Lower leg skin (tissue), 4 donors: ENCODE data around the gene DAB2IP. TPM values are rescaled to one million over a fixed set of nuclear protein-coding genes. Genes with fewer than 3 reads are reported as not detected.

Source experiments
- DNase-seq, 2 donors: peaks; one replicate each; pipeline ENCODE4 v3.0.0-alpha.2; 2019; ENCODE audit warnings: low spot score in 2 of 2
- H3K4me3 ChIP-seq: fragments of 200-600 bp; sonication (generic); 2 replicates; pipeline ENCODE4 v1.5.1; 2017; ENCODE audit warnings: mild to moderate bottlenecking, low read depth; ENCODE audit not compliant: poor library complexity, severe bottlenecking
- POLR2A ChIP-seq, 2 donors: fragments of 450-650 bp; IDR thresholded peaks; one replicate each; pipeline ENCODE4 v1.6.1; 2016 to 2017; ENCODE audit warnings: antibody characterized with exemption in 2 of 2, mild to moderate bottlenecking in 1 of 2, moderate library complexity in 1 of 2
- WGBS, 2 donors: methylation state at CpG; one replicate each; pipeline ENCODE4 v1.1.5; 2018; 5-methylcytosine and 5-hydroxymethylcytosine counted together
- intact Hi-C: fragments of 100-400 bp; cut with DNase I; formaldehyde crosslinking; loops from one replicate; pipeline ENCODE4 v1.15.0; 2023; ENCODE audit warnings: low total_unique reads
- total RNA-seq, 4 donors: library from RNA; depleted of rRNA; stranded (reverse); fragments of >200 nt; gene quantifications; one replicate each; pipeline ENCODE4 v1.1.0, GENCODE V29; 2016
- TF ChIP-seq, protein P1 (sequence below), 3 donors: fragments of 450-650 bp; IDR thresholded peaks; one replicate each; pipeline ENCODE4 v1.5.1; 2016; ENCODE audit warnings: antibody characterized with exemption in 3 of 3, mild to moderate bottlenecking in 3 of 3, moderate library complexity in 2 of 3

DAB2IP gene
- total RNA-seq, 4 donors from 2014 or later: 42.5 to 68.0 (median 57.0) TPM

- no peak for TF ChIP-seq POLR2A (IDR thresholded peaks at IDR 0.05)
- TF ChIP-seq, protein P1, sequence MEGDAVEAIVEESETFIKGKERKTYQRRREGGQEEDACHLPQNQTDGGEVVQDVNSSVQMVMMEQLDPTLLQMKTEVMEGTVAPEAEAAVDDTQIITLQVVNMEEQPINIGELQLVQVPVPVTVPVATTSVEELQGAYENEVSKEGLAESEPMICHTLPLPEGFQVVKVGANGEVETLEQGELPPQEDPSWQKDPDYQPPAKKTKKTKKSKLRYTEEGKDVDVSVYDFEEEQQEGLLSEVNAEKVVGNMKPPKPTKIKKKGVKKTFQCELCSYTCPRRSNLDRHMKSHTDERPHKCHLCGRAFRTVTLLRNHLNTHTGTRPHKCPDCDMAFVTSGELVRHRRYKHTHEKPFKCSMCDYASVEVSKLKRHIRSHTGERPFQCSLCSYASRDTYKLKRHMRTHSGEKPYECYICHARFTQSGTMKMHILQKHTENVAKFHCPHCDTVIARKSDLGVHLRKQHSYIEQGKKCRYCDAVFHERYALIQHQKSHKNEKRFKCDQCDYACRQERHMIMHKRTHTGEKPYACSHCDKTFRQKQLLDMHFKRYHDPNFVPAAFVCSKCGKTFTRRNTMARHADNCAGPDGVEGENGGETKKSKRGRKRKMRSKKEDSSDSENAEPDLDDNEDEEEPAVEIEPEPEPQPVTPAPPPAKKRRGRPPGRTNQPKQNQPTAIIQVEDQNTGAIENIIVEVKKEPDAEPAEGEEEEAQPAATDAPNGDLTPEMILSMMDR (IDR thresholded peaks at IDR 0.05): no peak
- WGBS, 2 donors: 42 to 47% methylated on average over 12 of the region's 12 CpGs
- DNase-seq: peak; percentile 37 to 61
- no peak overlapping the region for H3K4me3 ChIP-seq
- intact Hi-C loops: no loop called here
Measured at GRCh38 chr9:121807069-121807822, 155.8 kb downstream of the DAB2IP start.

DNA sequence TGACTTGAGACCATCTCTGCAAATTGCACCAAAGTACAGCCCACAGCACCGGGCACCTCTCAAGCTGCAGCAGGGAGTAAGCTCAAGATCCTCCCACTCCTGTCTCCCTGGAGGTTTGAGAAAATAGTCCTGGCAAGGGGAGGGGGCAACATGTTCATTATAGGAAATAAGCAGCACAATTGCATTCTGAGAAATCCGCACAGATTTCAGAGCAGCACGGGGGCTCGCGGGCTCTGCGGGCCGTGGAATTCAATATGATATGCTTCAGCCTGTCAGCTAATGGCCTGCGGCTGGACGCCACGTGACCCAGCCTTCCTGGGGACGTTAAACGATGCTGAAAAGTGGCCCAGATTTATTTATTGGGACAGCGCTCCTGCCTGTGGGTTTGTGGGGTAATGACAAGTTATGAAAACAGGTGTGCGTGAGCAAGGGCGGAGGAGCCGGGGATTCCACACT is 156.4 kb downstream of the DAB2IP start:
- TF ChIP-seq, protein P1 (IDR thresholded peaks at IDR 0.05): no peak
- no peak for TF ChIP-seq POLR2A (IDR thresholded peaks at IDR 0.05)
- 54 to 61% methylated on average over 16 of the region's 16 CpGs for WGBS, 2 donors
- intact Hi-C loops: no loop called here
- no peak overlapping the region for H3K4me3 ChIP-seq
- DNase-seq: peak in 1 of 2 donors; percentile 78

GRCh38 chr9:121808781-121809180 is 157.3 kb downstream of the DAB2IP start:
- peak in 1 of 2 donors; percentile 68 for DNase-seq
- intact Hi-C loops: no loop called here
- no peak overlapping the region for H3K4me3 ChIP-seq
- WGBS, 2 donors: 69 to 84% methylated on average over 4 of the region's 4 CpGs
- TF ChIP-seq, protein P1 (IDR thresholded peaks at IDR 0.05): no peak
- no peak for TF ChIP-seq POLR2A (IDR thresholded peaks at IDR 0.05)

GRCh38 chr9:121809356-121810050 is 158.1 kb downstream of the DAB2IP start:
- intact Hi-C loops: no loop called here
- 92 to 95% methylated on average over 15 of the region's 15 CpGs for WGBS, 2 donors
- DNase-seq: peak in 1 of 2 donors; percentile 59
- H3K4me3 ChIP-seq: no peak overlapping the region
- TF ChIP-seq POLR2A (IDR thresholded peaks at IDR 0.05): no peak
- TF ChIP-seq, protein P1 (IDR thresholded peaks at IDR 0.05): no peak

DNA sequence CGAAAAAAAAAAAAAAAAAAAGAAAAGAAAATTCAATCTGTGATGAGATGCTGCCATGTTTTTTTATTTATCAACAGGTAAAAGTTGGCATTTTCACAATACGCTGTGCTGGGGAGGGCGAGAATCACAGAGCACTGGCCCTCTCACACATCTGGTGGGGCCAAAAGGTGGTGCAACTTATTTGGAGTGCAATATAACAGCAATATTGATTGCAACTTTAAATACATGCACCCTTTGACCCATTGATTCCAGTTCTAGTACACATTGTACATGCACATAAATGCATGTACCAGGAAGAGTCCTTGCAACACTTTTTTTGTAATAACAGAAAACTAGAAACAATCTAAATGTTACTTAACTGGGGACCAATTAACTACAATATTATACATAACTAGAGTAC is 159.1 kb downstream of the DAB2IP start:
- WGBS, 2 donors: 85 to 90% methylated on average over 3 of the region's 3 CpGs
- DNase-seq: peak in 1 of 2 donors; percentile 54
- TF ChIP-seq, protein P1 (IDR thresholded peaks at IDR 0.05): no peak
- no peak for TF ChIP-seq POLR2A (IDR thresholded peaks at IDR 0.05)
- intact Hi-C loops: no loop called here
- no peak overlapping the region for H3K4me3 ChIP-seq
